Inferior parietal cortex (tissue), 1 donor: Measurements from ENCODE around the gene KCNQ2.
"Not testable (repeated sequence)": the region's sequence is repeated elsewhere in the genome, so short reads cannot be mapped to it uniquely, and the experiment has no call there.

Source experiments
- DNase-seq: peaks from one replicate; pipeline ENCODE4 v3.0.0-alpha.2; 2016; ENCODE audit errors: extremely low spot score

KCNQ2 gene

GRCh38 chr20:63385819-63386218 lies 86.6 kb downstream of the KCNQ2 start:
- no peak for DNase-seq

GRCh38 chr20:63384336-63384735 lies 88.1 kb downstream of the KCNQ2 start:
- DNase-seq = no peak

- no peak for DNase-seq
Measured at GRCh38 chr20:63383556-63383955, 88.9 kb downstream of the KCNQ2 start.

GRCh38 chr20:63382551-63383300 lies 89.7 kb downstream of the KCNQ2 start:
- DNase-seq = no peak

- no peak for DNase-seq
Measured at GRCh38 chr20:63381781-63382431, 90.5 kb downstream of the KCNQ2 start.

GRCh38 chr20:63380346-63380870 lies 92.0 kb downstream of the KCNQ2 start:
- no peak for DNase-seq

GRCh38 chr20:63379872-63380271 lies 92.6 kb downstream of the KCNQ2 start:
- not testable (repeated sequence) for DNase-seq

- DNase-seq = no peak
Measured at GRCh38 chr20:63379296-63379695, 93.2 kb downstream of the KCNQ2 start.

- no peak for DNase-seq
Measured at GRCh38 chr20:63378626-63379025, 93.8 kb downstream of the KCNQ2 start.

GRCh38 chr20:63377951-63378381 lies 94.5 kb downstream of the KCNQ2 start:
- DNase-seq = no peak

- no peak for DNase-seq
Measured at GRCh38 chr20:63377256-63377941, 95.1 kb downstream of the KCNQ2 start.

GRCh38 chr20:63376283-63377250 lies 95.9 kb downstream of the KCNQ2 start:
- DNase-seq = no peak

GRCh38 chr20:63375438-63375837 lies 97.0 kb downstream of the KCNQ2 start:
- no peak for DNase-seq

GRCh38 chr20:63374504-63374903 lies 98.0 kb downstream of the KCNQ2 start:
- DNase-seq = no peak

GRCh38 chr20:63373996-63374395 lies 98.5 kb downstream of the KCNQ2 start:
- no peak for DNase-seq

- DNase-seq = no peak
Measured at GRCh38 chr20:63372971-63373885, 99.2 kb downstream of the KCNQ2 start.

GRCh38 chr20:63371291-63371865 lies 101.1 kb downstream of the KCNQ2 start:
- DNase-seq = no peak

GRCh38 chr20:63370618-63371187 lies 101.8 kb downstream of the KCNQ2 start:
- DNase-seq = no peak
